ENCODE data around the gene UBE2Z. TPM values are rescaled to one million over a fixed set of nuclear protein-coding genes. Genes with fewer than 3 reads are reported as not detected.

Gene UBE2Z
- total and polyA plus RNA-seq, 2 donors (not counting 1 experiment from before 2014, with no cell fraction given) = 56.2 to 121 TPM

DNA sequence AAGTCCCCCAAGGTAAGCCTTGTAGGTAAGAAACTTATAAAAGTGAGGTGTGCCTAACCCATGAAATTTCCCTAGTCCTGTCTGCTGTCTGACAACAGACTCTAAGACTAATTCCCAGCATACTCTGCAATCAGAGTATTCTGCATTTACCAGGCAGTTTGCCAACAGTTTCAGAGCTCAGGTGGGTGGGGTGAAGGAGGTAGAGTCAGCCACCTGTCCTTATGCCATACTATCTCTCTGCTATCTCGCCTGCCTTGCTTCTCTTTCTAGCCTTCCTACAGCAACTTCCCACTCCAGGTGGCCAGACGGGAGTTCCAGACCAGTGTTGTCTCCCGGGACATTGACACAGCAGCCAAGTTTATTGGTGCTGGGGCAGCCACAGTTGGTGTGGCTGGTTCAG lies 13.3 kb upstream of the UBE2Z start:
- POLR2A ChIA-PET = interaction anchor here (1.1 kb wide), 1 partner anchor 14 kb away, joined by 4 read pairs; no protein-coding TSS in a partner anchor
- H3K9ac ChIP-seq (ENCODE audit: low read length) = no peak overlapping the region

DNA sequence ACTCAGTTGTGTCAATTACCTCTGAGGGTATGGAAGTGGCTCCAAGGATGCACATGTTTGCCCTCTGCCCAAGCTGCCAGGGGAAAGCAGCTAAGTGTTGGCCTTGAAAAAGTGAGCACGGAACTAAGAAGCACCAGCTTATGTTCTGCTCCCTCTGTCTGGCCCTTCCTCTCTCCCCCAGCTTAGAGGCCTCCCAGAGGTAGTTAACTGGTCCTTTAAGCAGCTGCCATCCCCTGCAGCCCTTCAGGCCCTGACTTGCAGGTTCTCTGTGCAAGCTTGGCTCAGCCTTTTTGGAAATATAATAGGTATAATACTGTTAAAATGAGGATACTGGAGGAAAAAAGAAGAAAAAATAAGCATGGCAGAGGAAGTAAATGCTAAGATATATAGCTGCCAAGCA lies 7.0 kb upstream of the UBE2Z start:
- DNase-seq (no peak), ATAC-seq (ENCODE audit: low read depth) (no peak)
- Histone ChIP-seq H3K36me3 (replicated peaks in 1 of 2; ENCODE audit: control extremely low read depth in 1 of 2, control insufficient read depth in 1 of 2, extremely low read depth in 1 of 2, insufficient read depth in 2 of 2, low read length in 1 of 2) (peaks cover 9 to 18% of the 10 kb centered on the region in 2 experiments), H3K27ac (ENCODE audit: low read length in 2 of 2) (no peak overlapping the region), H3K79me2 (ENCODE audit: control insufficient read depth, insufficient read depth, low read length) (no peaks in the 10 kb centered on the region), H3K4me2 (replicated peaks; ENCODE audit: low read depth, low read length, poor library complexity, severe bottlenecking) (no peak overlapping the region), H4K20me1 (ENCODE audit: control insufficient read depth, insufficient read depth, low read length, poor library complexity, severe bottlenecking) (no peaks in the 10 kb centered on the region), H3K4me3 (ENCODE audit: control extremely low read depth in 1 of 5, extremely low read depth in 1 of 5, insufficient read depth in 1 of 5, low read depth in 2 of 5, low read length in 4 of 5) (no peak overlapping the region), H3K9me3 (ENCODE audit: control extremely low read depth in 1 of 3, control insufficient read depth in 2 of 3, insufficient read depth in 1 of 3, low read length in 2 of 3) (no peaks in the 10 kb centered on the region), H2AFZ (ENCODE audit: insufficient read depth, low read depth, low read length, poor library complexity, severe bottlenecking) (no peak overlapping the region), H3K4me1 (ENCODE audit: control insufficient read depth in 2 of 2, insufficient read depth in 2 of 2, low read length in 2 of 2) (no peaks in the 10 kb centered on the region), H3K27me3 (replicated peaks in 1 of 4; ENCODE audit: control extremely low read depth in 1 of 4, control insufficient read depth in 3 of 4, insufficient read depth in 4 of 4, low read length in 3 of 4) (no peaks in the 10 kb centered on the region), H3K9ac (ENCODE audit: low read length) (no peak overlapping the region)
- TF ChIP-seq, protein P1, sequence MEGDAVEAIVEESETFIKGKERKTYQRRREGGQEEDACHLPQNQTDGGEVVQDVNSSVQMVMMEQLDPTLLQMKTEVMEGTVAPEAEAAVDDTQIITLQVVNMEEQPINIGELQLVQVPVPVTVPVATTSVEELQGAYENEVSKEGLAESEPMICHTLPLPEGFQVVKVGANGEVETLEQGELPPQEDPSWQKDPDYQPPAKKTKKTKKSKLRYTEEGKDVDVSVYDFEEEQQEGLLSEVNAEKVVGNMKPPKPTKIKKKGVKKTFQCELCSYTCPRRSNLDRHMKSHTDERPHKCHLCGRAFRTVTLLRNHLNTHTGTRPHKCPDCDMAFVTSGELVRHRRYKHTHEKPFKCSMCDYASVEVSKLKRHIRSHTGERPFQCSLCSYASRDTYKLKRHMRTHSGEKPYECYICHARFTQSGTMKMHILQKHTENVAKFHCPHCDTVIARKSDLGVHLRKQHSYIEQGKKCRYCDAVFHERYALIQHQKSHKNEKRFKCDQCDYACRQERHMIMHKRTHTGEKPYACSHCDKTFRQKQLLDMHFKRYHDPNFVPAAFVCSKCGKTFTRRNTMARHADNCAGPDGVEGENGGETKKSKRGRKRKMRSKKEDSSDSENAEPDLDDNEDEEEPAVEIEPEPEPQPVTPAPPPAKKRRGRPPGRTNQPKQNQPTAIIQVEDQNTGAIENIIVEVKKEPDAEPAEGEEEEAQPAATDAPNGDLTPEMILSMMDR (IDR thresholded peaks at IDR 0.05) = no peak
- no peak for TF ChIP-seq EZH2 (IDR thresholded peaks at IDR 0.05; ENCODE audit: borderline replicate concordance, insufficient read depth, low read depth, low read length, poor library complexity, severe bottlenecking)
- no peaks in the 10 kb centered on the region for H3K27me3 Mint-ChIP-seq
- ChIA-PET POLR2A (no interaction called here), CTCF (interaction anchor here (1.3 kb wide), 1 partner anchor 17 kb away, joined by 4 read pairs; no protein-coding TSS in a partner anchor)
- no peak overlapping the region for H3K27ac Mint-ChIP-seq
- no peaks in the 10 kb centered on the region for H3K4me1 Mint-ChIP-seq
- no peaks in the 10 kb centered on the region for H3K9me3 Mint-ChIP-seq (ENCODE audit: insufficient read depth)
- H3K4me3 Mint-ChIP-seq = no peak overlapping the region
- 100% methylated on average over 1 of the region's 1 CpG for WGBS (ENCODE audit: insufficient coverage)
- intact Hi-C loops (cut with micrococcal nuclease) = loop anchor here (10.0 kb wide), 1 partner anchor 796 kb away; the partner anchor contains the start of genes CBX1 and SNX11

More for the DNA sequence above, 13.3 kb upstream of the UBE2Z start:
- Histone ChIP-seq H3K4me3 (ENCODE audit: control extremely low read depth in 1 of 5, extremely low read depth in 1 of 5, insufficient read depth in 1 of 5, low read depth in 2 of 5, low read length in 4 of 5) (no peak overlapping the region), H4K20me1 (ENCODE audit: control insufficient read depth, insufficient read depth, low read length, poor library complexity, severe bottlenecking) (no peaks in the 10 kb centered on the region), H3K27me3 (replicated peaks in 1 of 4; ENCODE audit: control extremely low read depth in 1 of 4, control insufficient read depth in 3 of 4, insufficient read depth in 4 of 4, low read length in 3 of 4) (no peaks in the 10 kb centered on the region), H3K36me3 (replicated peaks in 1 of 2; ENCODE audit: control extremely low read depth in 1 of 2, control insufficient read depth in 1 of 2, extremely low read depth in 1 of 2, insufficient read depth in 2 of 2, low read length in 1 of 2) (peaks cover 9 to 23% of the 10 kb centered on the region in 2 experiments), H3K79me2 (ENCODE audit: control insufficient read depth, insufficient read depth, low read length) (no peaks in the 10 kb centered on the region), H3K9me3 (ENCODE audit: control extremely low read depth in 1 of 3, control insufficient read depth in 2 of 3, insufficient read depth in 1 of 3, low read length in 2 of 3) (no peaks in the 10 kb centered on the region), H2AFZ (ENCODE audit: insufficient read depth, low read depth, low read length, poor library complexity, severe bottlenecking) (no peak overlapping the region), H3K4me1 (ENCODE audit: control insufficient read depth in 2 of 2, insufficient read depth in 2 of 2, low read length in 2 of 2) (peaks cover 17 to 23% of the 10 kb centered on the region in 2 donors), H3K27ac (ENCODE audit: low read length in 2 of 2) (no peak overlapping the region), H3K4me2 (replicated peaks; ENCODE audit: low read depth, low read length, poor library complexity, severe bottlenecking) (no peak overlapping the region)
- H3K27me3 Mint-ChIP-seq = no peaks in the 10 kb centered on the region
- intact Hi-C loops (cut with micrococcal nuclease) = loop anchor here (5.0 kb wide), 1 partner anchor 1502 kb away; the partner anchor contains the start of gene LRRC59
- DNase-seq = no peak
- peaks cover 23% of the 10 kb centered on the region for H3K4me1 Mint-ChIP-seq
- TF ChIP-seq, protein P1 (IDR thresholded peaks at IDR 0.05) = no peak
- TF ChIP-seq EZH2 (IDR thresholded peaks at IDR 0.05; ENCODE audit: borderline replicate concordance, insufficient read depth, low read depth, low read length, poor library complexity, severe bottlenecking) = no peak
- no peak overlapping the region for H3K4me3 Mint-ChIP-seq
- H3K27ac Mint-ChIP-seq = no peak overlapping the region
- no peaks in the 10 kb centered on the region for H3K9me3 Mint-ChIP-seq (ENCODE audit: insufficient read depth)
- no peak for ATAC-seq (ENCODE audit: low read depth)
- CTCF ChIA-PET = interaction anchor here (1.1 to 2.4 kb wide), 2 partner anchors 10 to 92 kb away, joined by 3 to 12 read pairs; no protein-coding TSS in a partner anchor
- 100% methylated on average over 2 of the region's 3 CpGs for WGBS (ENCODE audit: insufficient coverage)

Measured in B cell (primary cell).